Measurements from ENCODE around the gene NUF2.

Gene NUF2

DNA sequence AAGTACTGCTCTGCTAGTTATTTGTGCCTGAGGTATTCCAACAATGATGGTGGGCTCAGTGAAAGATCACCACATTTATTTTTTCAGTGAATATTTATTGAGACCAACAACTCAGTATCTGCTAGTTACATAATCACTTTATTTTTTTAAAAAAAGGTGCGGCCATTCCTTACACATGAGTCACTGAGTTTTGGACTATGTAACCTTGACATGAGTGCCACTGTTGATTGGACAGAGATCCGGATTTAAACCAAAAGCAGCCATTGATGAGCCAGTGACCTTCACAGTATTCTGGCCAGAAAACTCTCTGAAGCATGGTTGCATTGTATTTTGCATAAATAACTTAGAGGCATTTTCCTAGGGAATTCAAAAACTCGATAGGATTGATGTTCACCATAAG lies 79.5 kb downstream of the NUF2 start:
- H3K27me3 ChIP-seq (replicated peaks; ENCODE audit: insufficient read depth, low read length): no peaks in the 10 kb centered on the region
- H3K9ac ChIP-seq (ENCODE audit: low read length): no peak overlapping the region
- no peaks in the 10 kb centered on the region for H3K79me2 ChIP-seq (ENCODE audit: low read length)
- no peaks in the 10 kb centered on the region for H3K36me3 ChIP-seq (replicated peaks; ENCODE audit: insufficient read depth, low read length)
- H3K27ac ChIP-seq (ENCODE audit: low read length): no peak overlapping the region
- H3K4me3 ChIP-seq (ENCODE audit: low read length): no peak overlapping the region
- no peaks in the 10 kb centered on the region for H4K20me1 ChIP-seq (ENCODE audit: insufficient read depth, low read length)
- no peak for TF ChIP-seq EZH2phosphoT487 (IDR thresholded peaks at IDR 0.05; ENCODE audit: low read length)
- no peak for TF ChIP-seq CTCF (IDR thresholded peaks at IDR 0.05; ENCODE audit: low read length)
- TF ChIP-seq EZH2 (optimal IDR thresholded peaks at IDR 0.05; ENCODE audit: low read depth, low read length): no peak
- no peaks in the 10 kb centered on the region for H3K9me3 ChIP-seq (replicated peaks; ENCODE audit: insufficient read depth, low read length)
- no peaks in the 10 kb centered on the region for H3K4me1 ChIP-seq (ENCODE audit: low read length)
- H3K9me2 ChIP-seq (replicated peaks; ENCODE audit: insufficient read depth, low read length): no peaks in the 10 kb centered on the region
- no peak overlapping the region for H3K4me2 ChIP-seq (ENCODE audit: low read depth, low read length)
- H3F3A ChIP-seq (ENCODE audit: insufficient read depth, low read length): no peaks in the 10 kb centered on the region
- DNase-seq: no peak
- H2AFZ ChIP-seq (ENCODE audit: low read length): no peak overlapping the region

Data from MM.1S (cell line).